Panc1 (cell line): Measurements from ENCODE around the gene KANSL3. TPM values are rescaled to one million over a fixed set of nuclear protein-coding genes. Genes with fewer than 3 reads are reported as not detected.

ENCODE experiments used
- ATAC-seq: fragments of 200-7000 bp; cut with Tn5 transposase; 2 replicates; pipeline ENCODE4 v1.9.1; 2020; ENCODE audit warnings: mild to moderate bottlenecking, moderate library complexity
- Bru-seq: library from RNA; stranded (reverse); fragments of 400-500 nt; gene quantifications from one replicate; lab custom pipeline; 2021; lab: Mats Ljungman, UMichigan
- BruChase-seq, 2 experiments: library from RNA; stranded (reverse); fragments of 400-500 nt; gene quantifications; one replicate each; lab custom pipeline; 2021; lab: Mats Ljungman, UMichigan
- BruUV-seq: library from RNA; stranded (reverse); fragments of 400-500 nt; replicated peaks from 2 replicates; lab custom pipeline; 2021; lab: Mats Ljungman, UMichigan
- CTCF ChIA-PET: fragments of 300-600 bp; sonication (Branson Sonifier 250); formaldehyde crosslinking; loops from one replicate; lab custom pipeline; 2022; ENCODE audit warnings: antibody characterized with exemption; lab: Charles Lee
- POLR2A ChIA-PET: fragments of 300-600 bp; sonication (Branson Sonifier 250); formaldehyde crosslinking; loops from one replicate; lab custom pipeline; 2022; ENCODE audit warnings: antibody characterized with exemption; lab: Charles Lee
- DNase-seq: peaks from one replicate; pipeline ENCODE4 v3.0.0-alpha.2; 2010; ENCODE audit warnings: low read depth, low spot score
- H3K27ac ChIP-seq: 2 replicates; pipeline ENCODE4 v1.5.1; 2011; ENCODE audit warnings: mild to moderate bottlenecking, low read length, inconsistent platforms
- H3K27me3 ChIP-seq: fragments of 200-500 bp; sonication (Bioruptor generic); 2 replicates; pipeline ENCODE4 v1.6.0; 2014; ENCODE audit warnings: low read length, inconsistent platforms; ENCODE audit not compliant: control insufficient read depth, insufficient read depth
- H3K36me3 ChIP-seq: fragments of 200-500 bp; sonication (Bioruptor generic); 2 replicates; pipeline ENCODE4 v1.5.1; 2014; ENCODE audit warnings: inconsistent platforms, mild to moderate bottlenecking, low read length, moderate library complexity; ENCODE audit not compliant: control insufficient read depth, insufficient read depth
- H3K4me1 ChIP-seq: 2 replicates; pipeline ENCODE4 v1.5.1; 2011; ENCODE audit warnings: inconsistent platforms, mild to moderate bottlenecking, low read length, moderate library complexity; ENCODE audit not compliant: control insufficient read depth, insufficient read depth
- H3K4me3 ChIP-seq, 2 experiments: 2 replicates each; pipeline ENCODE4 v1.5.1; 2011 to 2012; ENCODE audit warnings: low read depth in 2 of 2, low read length in 2 of 2, mild to moderate bottlenecking in 2 of 2, inconsistent platforms in 1 of 2, moderate library complexity in 1 of 2
- H3K9me3 ChIP-seq: fragments of 200-500 bp; sonication (Bioruptor generic); 2 replicates; pipeline ENCODE4 v1.5.1; 2014; ENCODE audit warnings: low read depth, mild to moderate bottlenecking, inconsistent platforms, low read length, moderate library complexity; ENCODE audit not compliant: control insufficient read depth, insufficient read depth
- CTCF ChIP-seq: fragments of 450-650 bp; IDR thresholded peaks from 2 replicates; pipeline ENCODE4 v1.5.1; 2017; ENCODE audit warnings: mild to moderate bottlenecking
- POLR2AphosphoS5 ChIP-seq: IDR thresholded peaks from 2 replicates; pipeline ENCODE4 v1.6.1; 2012; ENCODE audit warnings: mild to moderate bottlenecking, low read depth, low read length, moderate library complexity
- REST ChIP-seq, 2 experiments: IDR thresholded peaks; 2 replicates each; pipeline ENCODE4 v1.6.1; 2011 to 2012; ENCODE audit warnings: low read depth in 2 of 2, control low read depth in 1 of 2, low read length in 1 of 2, mild to moderate bottlenecking in 1 of 2, moderate library complexity in 1 of 2; ENCODE audit not compliant: insufficient read depth in 1 of 2
- SIN3A ChIP-seq: IDR thresholded peaks from 2 replicates; pipeline ENCODE4 v1.6.1; 2012; ENCODE audit warnings: low read depth, mild to moderate bottlenecking, low read length, moderate library complexity, borderline replicate concordance; ENCODE audit not compliant: insufficient read depth
- TCF7L2 ChIP-seq: IDR thresholded peaks from 2 replicates; pipeline ENCODE4 v1.6.1; 2011; ENCODE audit warnings: mild to moderate bottlenecking, low read depth, low read length, inconsistent platforms
- in situ Hi-C: cut with HindIII; loops from 2 replicates; pipeline ENCODE4 v1.10.0; 2016; ENCODE audit warnings: low sequenced_read_pairs, low pct_unique_long_range_greater_than_20kb
- intact Hi-C: fragments of 100-400 bp; cut with micrococcal nuclease; formaldehyde crosslinking; loops from one replicate; pipeline ENCODE4 v1.10.0; 2022; ENCODE audit not compliant: unreplicated experiment
- long read RNA-seq: library from polyadenylated mRNA; unstranded; transcript quantifications from one replicate; pipeline ENCODE4 v2.0.0, GENCODE V29; 2021; ENCODE audit not compliant: unreplicated experiment
- polyA plus RNA-seq: library from polyadenylated mRNA; unstranded; fragments of >200 nt; gene quantifications from one replicate; pipeline ENCODE4 v1.2.1, GENCODE V29; 2012; ENCODE audit warnings: missing spikeins; ENCODE audit not compliant: insufficient read length
- total RNA-seq: library from RNA; stranded (reverse); gene quantifications from one replicate; pipeline ENCODE4 v1.2.1, GENCODE V29; 2021; ENCODE audit not compliant: unreplicated experiment

The KANSL3 gene
- total RNA-seq (50.3 TPM), Bru-seq, nascent RNA (percentile 90 among the genes with signal in this experiment), BruChase-seq, experiment 1, labeled RNA remaining after a 2-hour chase (percentile 94 among the genes with signal in this experiment), BruChase-seq, experiment 2, labeled RNA remaining after a 6-hour chase (percentile 90 among the genes with signal in this experiment)
- polyA plus RNA-seq, result 30.6 TPM
- long read RNA-seq, full-length matches to known transcripts, result 2 of 35 reads
- long read RNA-seq, partial matches to known transcripts, result 17 of 35 reads
- long read RNA-seq, other reads (novel, unspliced or antisense), result 16 of 35 reads

GRCh38 chr2:96638144-96639121 is at the start of gene KANSL3:
KANSL3 (minus strand) TSS chr2:96638312; CDS start chr2:96637135, 1,177 bp downstream.
- peak; percentile 78; the same call in 1 of the 2 replicates for TF ChIP-seq SIN3A
- peak; percentile 93 for TF ChIP-seq POLR2AphosphoS5
- peak in 1 of 2 experiments; percentile 53; a peak in 1 of 4 replicates for TF ChIP-seq REST (IDR thresholded peaks at IDR 0.05; ENCODE audit: insufficient read depth in 1 of 2, low read depth in 2 of 2, low read length in 1 of 2)
- peak; percentile 54; the same call in 1 of the 2 replicates for TF ChIP-seq TCF7L2
- no peak for TF ChIP-seq CTCF
- peak within 1 kb of the TSS; percentile 90 for H3K27ac ChIP-seq
- H3K27me3 ChIP-seq, result no peaks in the 10 kb centered on the region
- no peaks in the 10 kb centered on the region for H3K9me3 ChIP-seq
- intact Hi-C loops (no loop called here), in situ Hi-C loops (no loop called here)
- H3K4me3 ChIP-seq, result peak within 1 kb of the TSS; percentile 76 to 86
- H3K36me3 ChIP-seq, result peaks cover 5% of the 10 kb centered on the region; the same call in 1 of the 2 replicates
- no TSS peak for BruUV-seq
- ChIA-PET POLR2A (no interaction called here), CTCF (no interaction called here)
- peak; percentile 89 for ATAC-seq
- peaks cover 10% of the 10 kb centered on the region for H3K4me1 ChIP-seq
- DNase-seq, result peak; percentile 59

GRCh38 chr2:96687266-96687665 is 49.2 kb upstream of the KANSL3 start:
- ChIA-PET POLR2A (no interaction called here), CTCF (interaction anchor here (0.6 kb wide), 1 partner anchor 15 kb away, joined by 4 read pairs; no protein-coding TSS in a partner anchor)
- H3K27me3 ChIP-seq, result no peaks in the 10 kb centered on the region
- ATAC-seq, result no peak
- no peak overlapping the region for H3K27ac ChIP-seq
- TF ChIP-seq REST (IDR thresholded peaks at IDR 0.05; ENCODE audit: insufficient read depth in 1 of 2, low read depth in 2 of 2, low read length in 1 of 2) (no peak), CTCF (no peak), TCF7L2 (no peak), POLR2AphosphoS5 (no peak)
- in situ Hi-C loops, result no loop called here
- intact Hi-C loops, result no loop called here
- no peaks in the 10 kb centered on the region for H3K36me3 ChIP-seq
- H3K9me3 ChIP-seq, result no peaks in the 10 kb centered on the region
- no peak overlapping the region for H3K4me3 ChIP-seq
- H3K4me1 ChIP-seq, result peaks cover 2% of the 10 kb centered on the region; the same call in 1 of the 2 replicates
- BruUV-seq, result no TSS peak
- DNase-seq, result no peak
